GM21576 (cell line): ENCODE data around the gene MILR1.
A peak's percentile ranks its signal among the peaks of the same experiment; 100 is the strongest.
"Not testable (repeated sequence)": the region's sequence is repeated elsewhere in the genome, so short reads cannot be mapped to it uniquely, and the experiment has no call there.

Experiments used
- ATAC-seq: cut with Tn5 transposase; IDR thresholded peaks from one replicate; pipeline ENCODE4 v1.9.1; 2021; ENCODE audit warnings: mild to moderate bottlenecking, moderate library complexity; ENCODE audit not compliant: unreplicated experiment

MILR1 gene

DNA sequence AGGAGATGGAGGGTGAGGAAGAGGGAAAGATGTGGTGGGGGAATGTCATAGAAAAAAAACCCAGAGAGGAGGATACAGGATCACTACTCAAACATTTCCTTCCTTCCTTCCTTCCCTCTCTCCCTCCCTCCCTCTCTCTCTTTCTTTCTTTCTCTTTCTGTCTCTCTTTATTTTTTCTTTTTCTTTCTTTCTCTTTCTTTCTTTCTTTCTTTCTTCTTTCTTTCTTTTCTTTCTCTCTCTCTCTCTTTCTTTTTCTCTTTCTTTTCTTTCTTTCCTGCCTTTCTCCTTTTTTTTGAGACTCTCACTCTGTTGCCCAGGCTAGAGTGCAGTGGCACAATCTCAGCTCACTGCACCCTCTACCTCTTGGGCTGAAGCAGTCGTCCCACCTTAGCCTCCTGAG is 17.9 kb downstream of the MILR1 start:
- not testable (repeated sequence) for ATAC-seq

GRCh38 chr17:64470625-64471024 is 21.7 kb downstream of the MILR1 start:
- no peak for ATAC-seq

DNA sequence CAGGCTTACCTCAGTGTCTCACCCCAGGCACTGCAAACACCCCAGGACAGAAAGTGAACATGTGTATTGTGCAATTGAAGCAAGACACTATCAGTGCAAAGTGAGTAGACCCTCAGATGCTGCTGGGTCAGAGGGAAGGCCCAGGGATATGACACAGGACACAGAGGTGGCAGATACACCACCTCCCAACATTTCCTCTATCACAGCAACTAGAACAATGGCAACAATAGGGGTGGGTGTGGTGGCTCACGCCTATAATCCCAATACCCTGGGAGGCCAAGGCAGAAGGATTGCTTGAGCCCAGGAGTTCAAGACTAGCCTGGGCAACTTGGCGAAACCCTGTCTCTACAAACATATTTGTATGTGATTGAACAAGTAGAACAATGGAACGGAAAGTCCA is 22.5 kb downstream of the MILR1 start:
- no peak for ATAC-seq

- ATAC-seq: no peak
Observed at GRCh38 chr17:64472564-64472963, 23.6 kb downstream of the MILR1 start.

- ATAC-seq: no peak
Observed at GRCh38 chr17:64477849-64478248, 28.9 kb downstream of the MILR1 start.

DNA sequence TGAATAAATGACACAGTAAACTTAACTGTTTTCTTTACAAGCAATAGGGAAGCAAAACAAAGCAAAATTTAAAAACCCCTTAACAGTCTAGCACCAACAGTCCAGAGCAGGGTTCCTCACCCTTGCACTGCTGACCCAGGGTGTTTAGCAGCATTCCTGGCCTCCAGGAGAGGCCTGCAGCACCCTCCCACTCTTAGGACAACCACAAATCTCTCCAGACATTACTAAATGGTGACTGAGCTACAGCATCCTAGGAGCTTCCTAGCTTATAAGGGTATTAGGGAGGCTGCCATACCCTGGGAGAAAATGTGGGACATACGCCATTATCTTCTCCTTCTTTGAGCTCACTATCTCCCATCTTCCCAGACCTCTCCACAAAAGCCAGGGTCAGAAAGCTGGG is 32.0 kb downstream of the MILR1 start:
- no peak for ATAC-seq

GRCh38 chr17:64484380-64484779 is 35.5 kb downstream of the MILR1 start:
- no peak for ATAC-seq

DNA sequence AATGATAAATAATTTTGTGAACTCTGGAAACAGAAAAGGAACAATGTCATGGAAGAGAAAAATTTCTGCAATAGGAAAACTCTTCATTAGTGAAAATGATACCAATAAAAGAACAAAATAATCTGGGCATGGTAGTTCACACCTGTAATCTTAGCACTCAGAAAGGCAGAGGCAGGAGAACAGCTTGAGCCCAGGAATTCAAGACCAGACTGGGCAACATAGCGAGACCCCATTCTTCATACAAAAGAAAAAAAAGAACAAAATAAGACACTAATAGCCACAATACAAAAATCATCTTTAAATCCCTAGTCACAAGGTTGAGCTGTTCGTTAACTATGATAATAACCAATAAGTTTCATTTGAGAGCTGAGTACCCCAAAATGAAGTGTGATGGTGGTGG is 39.4 kb downstream of the MILR1 start:
- no peak for ATAC-seq

DNA sequence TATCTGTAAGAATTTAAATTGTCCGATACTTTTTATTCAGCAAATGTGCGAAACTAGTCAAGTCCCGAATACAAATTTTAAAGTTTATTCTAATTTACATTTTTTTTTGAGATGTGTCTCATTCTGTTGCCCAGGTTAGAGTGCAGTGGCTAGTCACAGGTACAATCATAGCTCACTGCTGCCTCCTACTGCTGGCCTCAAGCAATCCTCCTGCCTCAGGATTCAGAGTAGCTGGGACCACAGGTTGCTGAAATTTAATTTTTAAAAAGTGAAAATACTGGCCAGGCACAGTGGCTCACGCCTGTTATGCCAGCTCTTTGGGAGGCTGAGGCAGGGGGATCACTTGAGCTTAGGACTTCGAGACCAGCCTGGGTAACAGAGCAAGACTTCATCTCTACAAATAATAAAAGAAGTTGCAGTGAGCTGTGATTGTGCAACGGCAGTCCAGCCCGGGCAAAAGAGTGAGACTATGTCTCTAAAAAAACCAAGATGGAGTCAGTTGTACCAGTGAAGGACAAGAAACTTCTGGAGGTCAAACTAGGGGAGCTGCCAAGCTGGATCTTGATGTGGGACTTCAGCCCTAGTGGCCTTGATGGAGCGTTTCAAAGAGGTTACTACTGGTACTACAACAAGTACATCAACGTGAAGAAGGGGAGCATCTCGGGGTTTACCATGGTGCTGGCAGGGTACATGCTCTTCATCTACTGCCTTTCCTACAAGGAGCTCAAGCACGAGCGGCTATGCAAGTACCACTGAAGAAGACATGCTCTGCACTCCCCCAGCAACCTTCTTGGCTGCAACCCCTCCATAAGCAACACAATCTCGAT is 42.3 kb downstream of the MILR1 start:
- no peak for ATAC-seq

- ATAC-seq: no peak
Observed at GRCh38 chr17:64491994-64492393, 43.1 kb downstream of the MILR1 start.

- ATAC-seq: no peak
Observed at GRCh38 chr17:64492481-64493109, 43.7 kb downstream of the MILR1 start.

DNA sequence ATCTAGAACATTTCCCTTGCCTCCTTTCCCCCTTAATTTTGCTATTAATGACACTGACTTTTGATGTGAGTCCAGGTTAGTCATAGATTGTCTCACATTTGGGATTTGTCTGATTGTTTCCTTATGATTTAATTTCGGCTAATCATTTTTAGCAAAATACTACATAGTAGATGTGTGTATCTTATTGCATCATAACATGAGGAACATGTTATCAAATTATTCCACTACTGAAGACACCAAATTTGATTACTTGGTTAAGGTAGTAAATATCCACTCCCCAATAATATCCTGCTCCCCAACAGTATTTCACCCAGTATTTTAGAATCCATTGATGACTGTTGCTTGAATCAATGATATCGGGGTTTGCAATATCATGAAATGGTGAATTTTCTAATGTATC is 45.2 kb downstream of the MILR1 start:
- no peak for ATAC-seq

DNA sequence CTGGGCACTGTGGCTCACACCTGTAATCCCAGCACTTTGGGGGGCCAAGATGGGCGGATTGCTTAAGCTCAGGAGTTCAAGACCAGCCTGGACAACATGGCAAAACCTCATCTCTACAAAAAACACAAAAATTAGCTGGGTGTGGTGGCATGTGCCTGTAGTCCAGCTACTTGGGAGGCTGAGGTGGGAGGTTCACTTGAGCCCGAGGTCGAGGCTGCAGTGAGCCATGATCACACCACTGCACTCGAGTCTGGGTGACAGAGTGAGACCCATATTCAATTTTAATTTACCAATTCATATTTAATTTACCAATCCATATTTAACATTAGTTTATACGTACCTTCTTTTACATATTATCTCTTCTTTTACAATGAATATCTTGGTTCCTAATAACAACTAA is 46.4 kb downstream of the MILR1 start:
- ATAC-seq: not testable (repeated sequence)

DNA sequence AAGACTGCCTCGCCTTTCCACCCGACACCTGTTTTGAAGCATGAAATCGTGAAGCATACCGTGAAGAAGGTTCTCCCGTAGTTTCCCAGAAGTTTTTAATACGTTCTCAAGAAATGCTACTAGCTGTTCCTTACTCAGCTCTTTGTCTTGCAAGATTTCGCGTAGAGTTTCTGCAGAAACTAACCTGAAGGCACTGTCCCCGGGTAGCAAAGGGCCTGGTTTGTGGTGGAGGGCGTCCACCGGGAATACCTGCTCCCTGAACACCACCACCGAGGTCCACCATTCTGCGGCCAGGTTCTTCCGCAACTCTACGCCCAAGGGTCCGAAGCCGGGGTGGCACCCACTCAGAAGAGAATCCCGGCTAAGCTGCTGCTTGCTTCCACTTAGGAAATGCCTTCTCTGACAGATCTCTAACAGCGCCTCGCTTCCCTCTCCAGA is 47.5 kb downstream of the MILR1 start:
- peak; percentile 10 for ATAC-seq

- peak; percentile 76 for ATAC-seq
Observed at GRCh38 chr17:64496786-64497564, 48.1 kb downstream of the MILR1 start, which contains the start of gene POLG2. Gene POLG2 (minus strand): TSS chr17:64497054. CDS start chr17:64496968, 86 bp downstream.

- ATAC-seq: peak; percentile 5
Observed at GRCh38 chr17:64497565-64498035, 48.7 kb downstream of the MILR1 start.

DNA sequence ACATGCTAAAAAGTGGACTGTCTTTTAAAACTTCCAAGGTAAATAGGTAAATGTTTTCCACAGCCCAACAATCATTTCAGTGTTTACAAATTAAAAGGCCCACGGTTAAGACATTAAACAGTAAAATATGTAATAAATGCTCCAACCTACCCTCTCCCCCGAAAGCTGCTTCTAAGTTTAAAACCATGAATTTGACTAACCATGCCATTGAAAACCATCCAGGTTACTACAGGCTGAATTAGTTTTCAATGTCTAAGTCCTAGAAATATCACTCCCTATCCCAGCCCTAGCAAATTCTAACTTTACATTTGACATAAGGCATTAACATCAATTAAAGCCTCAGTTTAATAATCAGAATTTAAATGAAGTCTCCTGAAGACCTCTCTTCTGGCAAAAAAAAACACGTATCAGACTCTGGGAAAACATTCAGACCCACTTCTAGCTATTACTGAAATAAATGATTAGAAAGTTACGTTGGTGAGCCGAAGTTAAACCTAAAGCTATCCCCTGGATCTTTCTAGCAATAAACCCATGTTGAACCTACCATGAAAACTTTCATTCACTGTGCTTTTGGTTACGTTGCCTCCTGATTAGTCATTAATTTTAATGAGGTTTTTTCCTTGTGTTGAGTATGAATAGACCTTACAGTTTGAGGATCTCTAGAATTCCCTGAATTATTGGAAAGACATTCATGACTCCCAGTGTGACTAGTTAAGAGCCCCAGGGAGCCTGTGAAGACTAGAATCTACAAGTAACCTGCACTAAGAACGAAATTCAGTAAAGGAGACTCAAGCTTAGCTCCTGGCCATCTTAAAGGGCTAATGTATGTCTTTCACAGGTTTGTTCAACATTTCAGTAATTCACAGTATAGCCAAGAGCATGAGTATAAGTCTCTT is 49.6 kb downstream of the MILR1 start:
- no peak for ATAC-seq

- ATAC-seq: no peak
Observed at GRCh38 chr17:64499805-64500486, 51.0 kb downstream of the MILR1 start.

- ATAC-seq: no peak
Observed at GRCh38 chr17:64500487-64500859, 51.6 kb downstream of the MILR1 start.
